NB4 (cell line): Measurements from ENCODE around the gene ROBO2.

Source experiments
- DNase-seq: peaks from one replicate; pipeline ENCODE4 v3.0.0; 2010; ENCODE audit warnings: low read depth
- H3K4me3 ChIP-seq: one replicate; pipeline ENCODE4 v1.5.1; 2011; ENCODE audit warnings: mild to moderate bottlenecking, low read depth, low read length, moderate library complexity
- CTCF ChIP-seq: IDR thresholded peaks from one replicate; pipeline ENCODE4 v1.5.1; 2012; ENCODE audit warnings: low read depth, low read length
- MAX ChIP-seq: IDR thresholded peaks from 2 replicates; pipeline ENCODE4 v1.6.1; 2011; ENCODE audit warnings: low read depth, low read length
- MYC ChIP-seq: IDR thresholded peaks from 2 replicates; pipeline ENCODE4 v1.6.1; 2011; ENCODE audit warnings: low read depth, low read length
- POLR2A ChIP-seq: IDR thresholded peaks from 2 replicates; pipeline ENCODE4 v1.6.1; 2011; ENCODE audit warnings: mild to moderate bottlenecking; ENCODE audit not compliant: insufficient read length; ENCODE audit errors: extremely low read depth

The ROBO2 gene

GRCh38 chr3:77227567-77227966 lies 187.7 kb downstream of the ROBO2 start:
- no peak for DNase-seq
- TF ChIP-seq MAX (no peak), POLR2A (no peak), CTCF (no peak), MYC (no peak)
- H3K4me3 ChIP-seq, result no peak overlapping the region

GRCh38 chr3:77232557-77232956 lies 192.7 kb downstream of the ROBO2 start:
- TF ChIP-seq POLR2A (no peak), CTCF (no peak), MAX (no peak), MYC (no peak)
- H3K4me3 ChIP-seq, result no peak overlapping the region
- DNase-seq, result no peak

- DNase-seq, result no peak
- H3K4me3 ChIP-seq, result no peak overlapping the region
- TF ChIP-seq POLR2A (no peak), MYC (no peak), MAX (no peak), CTCF (no peak)
Measured at GRCh38 chr3:77234004-77234403, 194.1 kb downstream of the ROBO2 start.

GRCh38 chr3:77236118-77236517 lies 196.2 kb downstream of the ROBO2 start:
- no peak for DNase-seq

DNA sequence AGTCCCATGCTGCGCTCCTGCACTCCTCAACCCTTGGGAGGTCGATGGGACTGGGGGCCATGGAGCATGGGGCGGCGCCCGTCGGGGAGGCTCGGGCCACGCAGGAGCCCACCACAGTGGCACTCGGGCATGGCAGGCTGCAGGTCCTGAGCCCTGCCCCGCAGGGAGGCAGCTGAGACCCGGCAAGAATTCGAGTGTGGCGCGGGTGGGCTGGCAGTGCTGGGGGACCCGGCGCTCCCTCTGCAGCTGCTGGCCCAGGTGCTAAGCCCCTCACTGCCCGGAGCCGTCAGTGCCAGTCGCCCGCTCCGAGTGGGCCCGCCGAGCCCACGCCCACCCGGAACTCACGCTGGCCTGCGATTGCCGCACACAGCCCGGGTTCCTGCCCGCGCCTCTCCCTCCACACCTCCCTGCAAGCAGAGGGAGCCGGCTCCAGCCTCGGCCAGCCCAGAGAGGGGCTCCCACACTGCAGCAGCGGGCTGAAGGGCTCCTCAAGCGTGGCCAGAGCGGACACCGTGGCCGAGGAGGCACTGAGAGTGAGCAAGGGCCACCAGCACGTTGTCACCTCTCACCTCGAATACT lies 200.3 kb downstream of the ROBO2 start:
- DNase-seq, result no peak
- TF ChIP-seq POLR2A (no peak), MAX (no peak), CTCF (no peak), MYC (no peak)
- H3K4me3 ChIP-seq, result no peak overlapping the region

More at GRCh38 chr3:77236118-77236517, 196.2 kb downstream of the ROBO2 start:
- no peak for TF ChIP-seq POLR2A
- no peak for TF ChIP-seq MYC
- no peak for TF ChIP-seq CTCF
- TF ChIP-seq MAX, result no peak
- no peak overlapping the region for H3K4me3 ChIP-seq
